Activated CD4-positive, alpha-beta T cell treated with anti-CD3 and anti-CD28 coated beads for 1 hour (primary cell): ENCODE data around the gene CGB3.
"Not testable (repeated sequence)": the region's sequence is repeated elsewhere in the genome, so short reads cannot be mapped to it uniquely, and the experiment has no call there.

ENCODE experiments used
- DNase-seq: peaks from one replicate; pipeline ENCODE4 v3.0.0-alpha.2; 2020

The CGB3 gene

DNA sequence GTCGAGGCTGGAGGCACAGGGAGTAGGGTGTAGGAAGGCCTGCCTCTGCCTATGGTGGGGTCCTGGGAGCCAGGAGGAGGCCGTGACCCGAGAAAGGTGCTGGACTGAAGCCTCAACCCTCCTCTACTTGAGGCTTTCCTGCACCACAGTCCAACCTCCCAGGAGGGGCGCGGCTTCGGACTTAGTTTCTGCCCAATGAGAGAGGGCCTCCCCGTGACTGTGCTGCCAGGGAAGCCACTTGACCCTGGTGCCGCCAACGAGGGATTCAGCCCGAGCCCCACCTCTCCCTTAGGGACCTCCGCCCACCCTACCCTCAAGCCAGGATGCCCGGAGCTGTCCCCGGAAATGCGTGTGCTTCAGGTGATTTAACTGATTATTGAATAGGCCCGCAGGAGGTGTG, at the start of gene CGB3:
Gene CGB3 (minus strand): TSS at position 101 of the 400 bp plus-strand sequence. CDS start 362 bp downstream, outside the sequence.
- not testable (repeated sequence) for DNase-seq

DNA sequence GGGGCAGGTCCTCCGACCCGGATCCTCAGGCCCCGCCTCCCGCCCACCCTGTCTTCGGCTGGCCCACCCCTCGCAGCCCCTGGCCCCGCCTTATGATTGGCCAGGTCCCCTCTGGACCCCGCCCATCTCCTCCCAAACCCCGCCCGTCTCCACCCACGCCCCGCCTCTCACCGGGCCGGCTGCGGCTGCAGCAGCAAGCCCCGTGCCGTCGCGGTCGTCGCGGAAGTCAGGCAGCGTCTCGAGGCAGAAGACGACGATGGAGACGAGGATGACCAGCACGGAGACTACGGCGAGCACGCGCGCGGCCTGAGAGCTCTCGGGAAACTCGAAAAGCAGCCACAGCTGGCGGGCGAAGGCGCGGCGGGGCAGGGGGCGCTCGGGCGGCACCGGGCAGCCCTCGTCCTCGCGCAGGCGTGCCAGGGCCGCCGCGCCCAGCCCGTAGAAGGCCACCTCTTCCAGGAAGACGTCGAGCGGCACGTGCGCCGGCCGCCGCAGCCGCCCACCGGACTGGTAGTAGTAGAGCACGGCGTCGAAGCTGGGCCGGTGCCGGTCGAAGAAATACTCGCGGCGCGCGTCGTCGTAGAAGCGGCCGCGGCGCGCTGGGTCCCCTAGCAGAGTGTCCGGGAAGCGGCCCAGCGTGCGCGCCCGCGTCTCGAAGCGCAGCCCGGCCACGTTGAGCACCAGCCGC, 47.9 kb upstream of the CGB3 start:
- no peak for DNase-seq

DNA sequence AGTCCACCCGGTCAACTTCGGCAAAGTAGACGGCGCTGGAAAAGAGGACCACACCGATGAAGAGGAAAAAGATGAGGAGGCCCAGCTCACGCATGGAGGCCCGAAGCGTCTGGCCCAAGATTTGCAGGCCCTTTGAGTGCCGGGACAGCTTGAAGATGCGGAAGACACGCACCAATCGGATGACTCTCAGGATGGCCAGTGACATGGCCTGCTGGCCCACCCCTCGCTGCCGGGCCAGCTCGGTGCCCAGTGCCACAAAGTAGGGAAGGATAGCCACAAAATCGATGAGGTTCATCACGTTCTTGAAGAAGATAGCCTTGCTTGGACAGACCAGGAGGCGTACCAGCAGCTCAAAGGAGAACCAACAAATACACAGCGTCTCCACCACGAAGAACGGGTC, 46.3 kb upstream of the CGB3 start:
- DNase-seq, result no peak

DNA sequence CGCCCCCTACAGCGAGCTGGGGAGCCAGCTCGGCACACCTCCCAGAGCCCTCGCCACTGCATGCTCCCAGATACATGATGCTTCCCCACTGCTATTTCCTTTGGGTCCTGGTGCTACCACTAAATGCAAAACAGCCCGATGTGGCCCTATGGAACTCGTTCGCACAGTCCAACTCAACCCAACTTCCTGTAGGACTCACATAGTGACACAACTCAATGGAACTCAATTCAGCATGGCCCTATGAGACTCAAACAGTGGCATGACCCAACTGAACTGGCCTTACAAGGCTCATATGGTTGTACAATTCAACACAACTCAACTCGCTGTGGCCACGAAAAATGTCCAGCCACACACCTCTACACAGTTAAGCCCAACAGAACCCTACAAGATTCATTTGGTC, 44.9 kb upstream of the CGB3 start:
- no peak for DNase-seq

DNA sequence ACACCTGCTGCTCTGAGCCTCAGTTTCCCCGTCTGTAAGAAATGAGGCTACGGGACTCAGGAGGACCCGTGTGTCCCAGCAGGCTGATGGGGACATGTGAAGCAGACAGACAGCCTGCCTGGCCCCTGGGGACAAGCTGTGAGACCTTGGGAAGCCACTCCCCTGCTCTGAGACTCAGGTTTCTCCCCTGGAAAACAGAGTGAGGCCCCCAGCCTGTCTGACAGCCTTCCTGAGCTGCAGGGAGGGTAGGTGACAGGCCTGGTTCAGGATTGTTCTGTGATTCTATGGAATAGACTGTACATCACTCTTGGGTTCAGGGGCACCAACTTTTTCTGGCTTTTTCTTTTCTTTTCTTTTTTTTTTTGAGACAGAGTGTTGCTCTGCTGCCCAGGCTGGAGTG, 43.4 kb upstream of the CGB3 start:
- DNase-seq, result no peak

DNA sequence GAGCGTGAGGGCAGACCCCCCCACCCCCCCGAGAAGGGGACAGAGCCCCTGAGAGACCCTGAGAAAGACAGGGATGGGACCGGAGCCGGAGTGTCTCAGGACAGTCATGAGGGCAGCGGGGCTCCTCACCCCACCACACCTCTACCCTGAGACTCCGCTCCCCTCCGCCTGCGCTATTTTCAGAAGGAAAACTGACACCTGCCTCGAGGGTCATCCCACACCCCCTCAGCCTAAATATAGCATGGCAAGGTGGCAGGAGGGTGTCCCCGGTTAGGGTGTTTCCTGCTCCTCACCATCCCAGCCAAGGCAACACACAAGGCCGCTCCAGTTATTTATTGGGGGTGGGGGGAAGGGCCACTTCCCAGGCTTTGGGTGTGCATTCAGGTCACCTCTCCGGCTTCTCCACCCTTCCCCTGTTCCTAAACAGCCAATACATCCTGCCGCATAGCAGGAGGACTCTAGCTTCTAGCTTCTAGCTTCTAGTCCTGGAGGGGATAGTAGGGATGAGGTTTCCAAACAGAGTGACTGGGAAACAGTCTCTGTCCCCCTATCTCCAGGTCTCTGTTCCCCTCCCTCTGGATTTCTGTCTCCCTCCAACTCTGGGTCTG, 41.9 kb upstream of the CGB3 start:
- DNase-seq, result no peak

DNA sequence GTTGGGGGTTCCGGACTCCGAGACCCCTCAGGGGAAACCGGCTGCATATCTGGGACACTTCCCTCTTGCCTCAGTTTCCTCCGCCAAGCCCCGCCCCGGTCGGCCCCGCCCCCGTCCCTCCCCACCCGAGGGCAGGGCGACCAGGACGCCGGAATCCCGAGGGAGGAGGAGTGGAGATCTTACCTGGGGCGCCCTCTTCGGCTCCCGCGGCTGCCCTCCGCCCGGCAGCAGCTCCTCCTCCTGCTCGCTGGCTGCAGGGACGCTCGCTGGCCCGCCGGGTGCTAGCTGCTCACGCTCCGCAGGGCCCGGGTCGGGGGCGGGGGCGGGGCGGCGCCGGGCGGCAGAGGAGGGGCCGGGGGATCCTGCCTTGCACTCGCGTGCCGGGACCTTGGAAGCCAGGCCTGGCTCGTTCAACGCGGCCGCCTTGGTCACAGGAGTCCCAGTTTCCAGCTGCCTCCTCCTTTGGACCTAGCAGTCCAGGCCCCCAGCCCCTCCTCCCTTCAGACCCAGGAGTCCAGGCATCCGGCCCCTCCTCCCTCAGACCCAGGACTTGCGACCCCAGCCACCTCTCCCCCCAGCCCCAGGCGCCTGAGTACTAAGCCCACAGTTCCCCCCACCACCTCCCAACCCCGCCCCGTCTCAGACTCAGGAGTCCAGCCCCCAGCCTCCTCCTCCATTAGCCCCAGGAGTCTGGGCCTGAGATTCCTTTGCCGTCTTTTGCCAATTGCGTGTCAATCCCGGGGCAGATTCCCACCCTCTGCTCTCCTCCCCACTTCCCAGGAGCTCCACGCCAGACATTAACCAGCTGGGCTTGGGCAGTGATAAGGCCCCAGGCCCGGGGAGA, 40.9 kb upstream of the CGB3 start, which contains the start of gene NTF4:
Gene NTF4 (minus strand): TSS at position 51 of the 844 bp plus-strand sequence. CDS start 2,821 bp downstream, outside the sequence.
- no peak for DNase-seq

DNA sequence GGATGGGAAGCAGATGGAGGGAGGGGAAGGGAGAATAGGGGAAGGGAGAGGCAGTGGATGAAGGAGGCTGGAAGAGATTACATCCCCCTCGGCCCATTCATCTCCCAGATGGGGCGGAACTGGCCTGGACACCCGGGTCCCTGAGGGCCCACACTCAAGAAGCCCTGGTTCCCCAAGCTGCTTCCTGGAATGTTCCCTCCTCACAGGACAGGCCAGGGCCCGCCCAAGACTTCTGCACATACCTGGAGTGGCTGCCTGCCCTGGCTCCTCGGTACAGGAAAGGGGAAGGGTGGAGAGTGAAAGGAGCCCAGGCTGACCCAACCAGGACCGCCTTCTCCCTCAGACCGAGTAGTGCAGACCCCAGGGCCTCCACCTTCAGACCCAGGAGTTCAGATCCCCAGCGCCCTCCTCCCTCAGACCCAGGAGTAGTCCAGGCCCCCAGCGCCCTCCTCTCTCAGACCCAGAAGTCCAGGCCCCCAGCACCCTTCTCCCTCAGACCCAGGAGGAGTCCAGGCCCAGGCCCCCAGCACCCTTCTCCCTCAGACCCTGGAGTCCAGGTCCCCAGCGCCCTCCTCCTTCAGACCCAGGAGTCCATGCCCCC, 40.0 kb upstream of the CGB3 start:
- no peak for DNase-seq

DNA sequence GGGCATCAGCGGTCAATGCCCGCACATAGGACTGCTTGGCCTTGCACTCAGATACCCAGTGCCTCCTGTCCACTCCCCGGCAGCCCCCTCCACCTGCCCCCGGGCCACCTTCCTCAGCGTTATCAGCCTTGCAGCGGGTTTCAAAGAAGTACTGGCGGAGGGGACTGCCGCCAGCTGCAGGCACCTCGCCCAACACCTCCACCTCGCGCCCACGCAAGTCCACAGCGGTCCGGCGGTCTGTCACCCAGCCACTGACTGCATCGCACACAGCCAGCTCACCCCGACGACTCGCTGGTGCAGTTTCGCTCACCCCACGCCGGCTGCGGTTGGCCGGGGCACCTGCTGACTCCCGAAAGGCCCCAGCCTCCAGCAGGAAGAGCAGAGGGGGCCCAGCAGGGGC, 37.3 kb upstream of the CGB3 start:
- DNase-seq, result no peak

DNA sequence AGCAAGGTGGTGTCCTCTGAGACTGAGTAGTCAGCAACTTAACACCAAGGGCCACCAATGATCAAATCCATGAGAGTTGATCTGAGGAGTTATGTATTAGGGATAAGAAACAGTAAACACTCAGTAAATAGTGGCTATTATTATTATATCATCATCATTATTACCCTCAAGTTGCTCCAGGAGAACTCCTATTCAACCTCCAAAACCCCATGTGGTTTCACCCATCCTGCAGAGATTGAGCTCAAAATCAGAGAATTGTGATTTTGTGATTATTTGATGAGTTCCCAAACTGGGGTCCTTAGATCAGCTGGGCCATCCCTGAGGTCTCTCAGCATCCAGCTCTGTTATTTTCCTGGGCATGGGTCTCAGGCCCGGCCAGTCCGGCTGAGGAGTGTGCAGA, 36.9 kb upstream of the CGB3 start:
- DNase-seq, result no peak

DNA sequence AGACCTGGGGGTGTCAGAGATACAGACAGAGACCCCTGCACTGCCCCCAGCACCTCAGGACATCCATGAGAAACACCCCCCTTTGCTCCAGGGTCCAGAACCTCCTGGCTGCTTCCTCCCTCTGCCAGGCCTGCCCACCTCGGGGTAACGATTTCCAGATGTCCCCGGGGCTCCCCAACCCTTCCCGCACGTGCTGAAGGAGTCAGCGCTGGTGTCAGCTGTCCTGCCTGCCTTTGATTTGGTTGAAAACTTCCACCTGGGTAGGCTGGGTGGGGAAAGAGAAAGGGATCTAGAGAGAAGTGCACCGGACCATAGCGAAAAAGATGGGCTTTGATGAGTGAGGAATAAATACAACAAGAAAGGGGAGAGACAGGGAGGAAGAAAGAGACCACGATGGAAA, 34.9 kb upstream of the CGB3 start:
- no peak for DNase-seq

DNA sequence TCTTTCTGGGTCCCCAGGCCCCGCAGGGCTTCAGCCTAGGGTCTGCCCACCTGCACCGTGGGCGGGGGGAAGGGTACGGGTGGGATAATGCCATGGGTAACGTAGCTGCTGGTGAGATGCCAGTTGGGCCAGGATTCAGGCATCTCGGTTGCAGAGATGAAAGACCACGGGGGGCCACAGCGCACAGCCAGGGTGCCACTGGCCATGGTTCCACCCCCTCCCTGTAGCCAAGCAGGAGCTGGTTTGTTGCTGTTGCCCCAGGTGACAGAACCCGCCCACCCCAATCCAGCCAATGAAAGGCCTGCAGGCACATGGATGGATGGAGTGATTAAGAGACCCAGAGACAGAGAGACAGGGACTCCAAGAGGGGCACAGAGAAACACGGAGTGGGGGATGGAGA, 34.4 kb upstream of the CGB3 start:
- no peak for DNase-seq

DNA sequence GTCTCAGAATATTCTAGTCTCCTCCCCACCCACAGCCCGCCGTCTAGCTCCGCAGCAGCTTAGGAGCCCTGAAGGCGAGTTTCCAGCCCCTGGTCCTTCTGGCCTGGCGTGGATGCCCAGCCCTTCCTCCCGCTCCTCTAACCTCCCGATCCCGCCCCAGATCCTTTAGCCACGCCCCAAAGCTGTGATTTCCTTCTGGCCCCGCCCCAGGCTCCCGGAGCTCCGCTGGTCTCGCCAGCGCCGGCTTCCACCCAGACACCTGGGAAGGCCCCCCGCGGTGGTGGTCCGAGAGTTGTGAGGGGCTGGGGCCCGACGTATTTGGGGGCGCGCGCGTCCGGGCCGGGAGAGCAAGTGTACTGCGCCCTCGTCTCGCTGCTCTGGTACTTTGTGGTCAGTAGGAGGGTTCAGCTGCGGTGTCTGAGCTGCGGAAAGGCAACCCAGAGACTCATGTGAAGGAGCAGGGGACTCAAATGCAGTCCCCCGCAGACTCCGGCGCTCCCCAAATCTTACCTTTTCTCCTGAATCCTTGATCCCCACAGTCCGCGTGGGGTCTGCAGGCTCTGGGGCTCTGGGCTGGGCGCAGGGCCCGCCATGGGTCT, 33.6 kb upstream of the CGB3 start, which contains the start of gene CGB7:
Gene CGB7 (minus strand): TSS at position 114 of the 599 bp plus-strand sequence. CDS start 2,374 bp downstream, outside the sequence.
- no peak for DNase-seq

DNA sequence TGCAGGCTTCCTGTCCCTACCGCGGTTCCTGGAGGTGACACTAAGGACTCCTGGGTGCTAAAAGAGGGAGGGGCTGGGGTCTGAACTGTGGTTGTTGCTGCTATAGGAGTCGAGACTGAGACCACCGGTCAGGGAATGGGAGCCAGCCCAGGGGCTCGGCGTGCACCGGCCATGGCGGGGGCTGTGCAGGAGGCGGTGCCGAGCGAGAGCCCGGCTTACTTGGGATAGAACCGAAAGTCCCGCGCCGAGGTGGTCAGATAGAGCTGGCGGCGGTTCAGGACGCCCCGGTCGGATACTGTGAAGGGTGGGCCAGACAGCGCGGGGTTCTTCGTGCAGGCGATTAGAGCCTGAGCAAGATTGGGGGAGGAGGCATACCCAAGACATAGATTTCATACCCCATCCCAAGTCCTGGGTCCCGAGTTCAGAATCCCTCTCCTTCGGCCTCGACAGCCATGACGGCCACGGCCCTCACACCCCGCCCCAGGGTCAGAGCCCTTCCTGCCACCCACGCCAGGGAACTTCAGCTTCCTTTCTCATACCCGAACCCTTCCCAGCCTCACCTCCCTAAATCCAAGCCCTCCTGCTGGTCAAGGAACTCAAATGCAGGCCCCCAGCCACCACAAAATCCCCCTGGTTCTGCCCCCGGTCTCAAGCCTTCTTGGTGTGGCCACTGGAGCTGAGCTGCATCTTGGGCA, 32.9 kb upstream of the CGB3 start:
- not testable (repeated sequence) for DNase-seq

DNA sequence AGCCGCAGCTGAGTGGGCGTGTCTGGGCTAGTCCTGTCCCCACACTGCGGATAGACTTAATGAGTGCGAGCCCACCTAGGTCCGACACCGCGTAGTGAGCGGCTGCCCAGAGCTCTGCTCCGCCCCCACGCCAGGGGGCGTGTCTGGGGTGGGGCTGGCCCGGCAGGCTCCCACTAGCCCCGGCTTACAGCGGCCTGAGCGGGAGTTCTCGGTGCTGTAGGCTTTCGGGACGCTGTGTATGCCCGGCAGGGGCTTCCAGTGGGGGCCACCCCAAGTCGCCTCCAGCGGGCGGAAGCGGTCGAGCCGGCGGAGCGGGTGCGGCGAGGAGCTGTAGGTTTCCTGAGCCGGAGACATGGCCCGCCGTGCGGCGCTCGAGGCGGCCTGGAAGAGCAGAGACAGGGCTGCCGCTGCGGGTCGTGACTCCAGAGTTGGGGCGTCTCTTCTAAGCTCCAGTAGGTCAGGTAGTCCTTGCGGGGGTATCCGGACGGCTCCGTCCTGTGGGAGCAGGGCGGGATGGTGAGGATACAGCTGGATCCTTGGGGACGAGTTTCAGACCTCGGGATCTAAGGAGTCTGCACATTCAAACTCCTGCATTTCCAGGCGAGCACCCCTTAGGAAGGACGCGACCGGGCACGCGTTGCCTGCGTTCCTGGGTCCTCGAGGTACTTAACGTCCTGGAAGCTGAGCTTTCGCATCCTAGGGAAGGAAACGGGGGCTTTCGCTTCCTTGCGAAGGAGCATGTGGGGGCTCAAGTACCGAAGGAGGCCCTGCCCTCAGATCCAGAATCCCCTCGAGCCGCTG, 32.2 kb upstream of the CGB3 start:
- peak; percentile 30 for DNase-seq

DNA sequence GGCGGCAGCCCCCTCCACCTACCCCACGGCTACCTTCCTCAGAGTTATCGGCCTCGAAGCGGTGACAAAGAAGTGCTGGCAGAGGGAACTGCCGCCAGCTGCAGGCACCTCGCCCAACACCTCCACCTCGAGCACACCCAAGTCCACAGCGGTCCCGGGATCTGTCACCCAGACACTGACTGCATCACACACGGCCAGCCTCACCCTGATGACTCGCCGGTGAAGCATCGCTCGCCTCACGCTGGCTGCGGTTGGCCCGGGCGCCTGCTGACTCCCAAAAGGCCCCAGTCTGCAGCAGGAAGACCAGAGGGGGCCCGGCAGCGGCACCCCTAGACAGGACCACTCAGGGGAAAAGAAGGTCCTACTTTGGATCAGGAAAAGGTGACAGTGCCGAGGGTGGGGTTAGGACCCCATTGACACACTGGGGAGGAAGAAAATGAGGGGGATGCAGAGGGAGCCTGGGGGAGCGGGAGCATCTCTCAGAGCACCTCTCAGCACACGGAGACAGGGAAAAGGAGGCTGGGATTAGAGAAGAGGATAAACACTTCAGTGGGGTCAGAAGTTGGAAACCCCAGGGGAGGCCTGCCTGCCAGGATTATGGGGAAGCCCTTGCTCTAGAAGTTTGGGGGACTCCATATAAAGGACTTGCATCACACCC, 26.4 kb upstream of the CGB3 start:
- not testable (repeated sequence) for DNase-seq

DNA sequence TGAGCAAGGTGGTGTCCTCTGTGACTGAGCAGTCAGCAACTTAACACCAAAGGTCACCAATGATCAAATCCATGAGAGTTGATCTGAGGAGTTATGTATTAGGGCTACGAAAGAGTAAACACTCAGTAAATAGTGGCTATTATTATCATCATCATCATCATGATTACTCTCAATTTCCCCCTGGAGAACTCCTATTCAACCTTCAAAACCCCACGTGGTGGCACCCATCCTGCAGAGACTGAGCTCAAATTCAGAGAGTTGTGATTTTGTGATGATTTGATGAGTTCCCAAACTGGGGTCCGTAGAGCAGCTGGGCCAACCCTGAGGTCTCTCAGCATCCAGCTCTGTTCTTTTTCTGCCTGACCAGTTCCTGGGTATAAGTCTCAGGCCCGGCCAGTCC, 25.7 kb upstream of the CGB3 start:
- DNase-seq, result not testable (repeated sequence)

DNA sequence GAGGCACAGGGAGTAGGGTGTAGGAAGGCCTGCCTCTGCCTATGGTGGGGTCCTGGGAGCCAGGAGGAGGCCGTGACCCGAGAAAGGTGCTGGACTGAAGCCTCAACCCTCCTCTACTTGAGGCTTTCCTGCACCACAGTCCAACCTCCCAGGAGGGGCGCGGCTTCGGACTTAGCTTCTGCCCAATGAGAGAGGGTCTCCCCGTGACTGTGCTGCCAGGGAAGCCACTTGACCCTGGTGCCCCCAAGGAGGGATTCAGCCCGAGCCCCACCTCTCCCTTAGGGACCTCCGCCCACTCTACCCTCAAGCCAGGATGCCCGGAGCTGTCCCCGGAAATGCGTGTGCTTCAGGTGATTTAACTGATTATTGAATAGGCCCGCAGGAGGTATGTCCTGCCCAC, 24.9 kb upstream of the CGB3 start, which contains the start of gene CGB8:
Gene CGB8 (minus strand): TSS at position 101 of the 400 bp plus-strand sequence. CDS start 372 bp downstream, outside the sequence.
- DNase-seq, result not testable (repeated sequence)

DNA sequence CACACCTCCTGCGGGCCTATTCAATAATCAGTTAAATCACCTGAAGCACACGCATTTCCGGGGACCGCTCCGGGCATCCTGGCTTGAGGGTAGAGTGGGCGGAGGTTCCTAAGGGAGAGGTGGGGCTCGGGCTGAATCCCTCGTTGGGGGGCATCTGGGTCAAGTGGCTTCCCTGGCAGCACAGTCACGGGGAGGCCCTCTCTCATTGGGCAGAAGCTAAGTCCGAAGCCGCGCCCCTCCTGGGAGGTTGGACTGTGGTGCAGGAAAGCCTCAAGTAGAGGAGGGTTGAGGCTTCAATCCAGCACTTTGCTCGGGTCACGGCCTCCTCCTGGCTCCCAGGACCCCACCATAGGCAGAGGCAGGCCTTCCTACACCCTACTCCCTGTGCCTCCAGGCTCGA, 19.4 kb upstream of the CGB3 start, which contains the start of gene CGB5:
Gene CGB5 (plus strand): TSS at position 301 of the 400 bp plus-strand sequence. CDS start 362 bp downstream, outside the sequence.
- not testable (repeated sequence) for DNase-seq

DNA sequence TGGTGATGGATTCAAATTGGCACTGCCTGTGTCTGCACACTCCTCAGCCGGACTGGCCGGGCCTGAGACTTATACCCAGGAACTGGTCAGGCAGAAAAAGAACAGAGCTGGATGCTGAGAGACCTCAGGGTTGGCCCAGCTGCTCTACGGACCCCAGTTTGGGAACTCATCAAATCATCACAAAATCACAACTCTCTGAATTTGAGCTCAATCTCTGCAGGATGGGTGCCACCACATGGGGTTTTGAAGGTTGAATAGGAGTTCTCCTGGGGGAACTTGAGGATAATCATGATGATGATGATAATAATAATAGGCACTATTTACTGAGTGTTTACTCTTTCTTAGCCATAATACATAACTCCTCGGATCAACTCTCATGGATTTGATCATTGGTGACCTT, 18.5 kb upstream of the CGB3 start:
- DNase-seq, result not testable (repeated sequence)
